LNCaP clone FGC (cell line): ENCODE measurements around the gene DKK3.

Source experiments
- DNase-seq: peaks from one replicate; pipeline ENCODE4 v3.0.0-alpha.2; 2011; ENCODE audit warnings: low read depth
- H3K4me3 ChIP-seq: 2 replicates; pipeline ENCODE4 v1.5.1; 2011; ENCODE audit warnings: mild to moderate bottlenecking, low read depth, low read length, control low read depth
- CTCF ChIP-seq: IDR thresholded peaks from 2 replicates; pipeline ENCODE4 v1.5.1; 2012; ENCODE audit warnings: mild to moderate bottlenecking; ENCODE audit not compliant: control insufficient read depth, insufficient read depth; ENCODE audit errors: extremely low read depth

Gene DKK3

GRCh38 chr11:11981840-11982239, 26.6 kb downstream of the DKK3 start:
- DNase-seq = no peak
- H3K4me3 ChIP-seq = no peak overlapping the region
- TF ChIP-seq CTCF = no peak

- no peak for DNase-seq
- no peak overlapping the region for H3K4me3 ChIP-seq
- TF ChIP-seq CTCF = no peak
Measured at GRCh38 chr11:11981364-11981763, 27.1 kb downstream of the DKK3 start.

- TF ChIP-seq CTCF = no peak
- no peak overlapping the region for H3K4me3 ChIP-seq
- DNase-seq = no peak
Measured at GRCh38 chr11:11980841-11981308, 27.6 kb downstream of the DKK3 start.

- no peak for DNase-seq
- H3K4me3 ChIP-seq = no peak overlapping the region
- TF ChIP-seq CTCF = no peak
Measured at GRCh38 chr11:11980200-11980599, 28.2 kb downstream of the DKK3 start.

GRCh38 chr11:11979488-11980117, 28.8 kb downstream of the DKK3 start:
- H3K4me3 ChIP-seq = no peak overlapping the region
- TF ChIP-seq CTCF = no peak
- no peak for DNase-seq

- H3K4me3 ChIP-seq = no peak overlapping the region
- TF ChIP-seq CTCF = no peak
- peak; percentile 28 for DNase-seq
Measured at GRCh38 chr11:11978792-11979487, 29.5 kb downstream of the DKK3 start.
